Kidney epithelial cell (primary cell): Measurements from ENCODE around the gene RSAD2. TPM values are rescaled to one million over a fixed set of nuclear protein-coding genes. Genes with fewer than 3 reads are reported as not detected.
"Not testable (repeated sequence)": the region's sequence is repeated elsewhere in the genome, so short reads cannot be mapped to it uniquely, and the experiment has no call there.

Source experiments
- DNase-seq: peaks from one replicate; pipeline ENCODE4 v3.0.0-alpha.2; 2010; ENCODE audit warnings: low read depth
- H3K27me3 ChIP-seq: 2 replicates; pipeline ENCODE4 v1.6.0; 2011; ENCODE audit warnings: low read length; ENCODE audit not compliant: control insufficient read depth, insufficient read depth
- H3K36me3 ChIP-seq: 2 replicates; pipeline ENCODE4 v1.5.1; 2011; ENCODE audit warnings: low read length; ENCODE audit not compliant: control insufficient read depth, insufficient read depth
- H3K4me3 ChIP-seq: 2 replicates; pipeline ENCODE4 v1.5.1; 2011; ENCODE audit warnings: low read depth, mild to moderate bottlenecking, control low read depth, low read length
- CTCF ChIP-seq: IDR thresholded peaks from 2 replicates; pipeline ENCODE4 v1.5.1; 2011; ENCODE audit warnings: mild to moderate bottlenecking, moderate library complexity, low read length, control low read depth, inconsistent platforms; ENCODE audit not compliant: insufficient read depth, poor library complexity, severe bottlenecking
- total RNA-seq: library from RNA; depleted of rRNA; stranded (reverse); fragments of >200 nt; gene quantifications from 2 replicates; pipeline ENCODE4 v1.2.3, GENCODE V29; 2015

RSAD2 gene
- total RNA-seq, 1 donor from 2014 or later = 3.6 TPM

- Histone ChIP-seq H3K36me3 (no peaks in the 10 kb centered on the region), H3K4me3 (no peak overlapping the region), H3K27me3 (no peaks in the 10 kb centered on the region)
- no peak for DNase-seq
- no peak for TF ChIP-seq CTCF
Measured at GRCh38 chr2:6893876-6894482, 16.4 kb downstream of the RSAD2 start.

GRCh38 chr2:6896930-6897759, 19.6 kb downstream of the RSAD2 start:
- Histone ChIP-seq H3K27me3 (no peaks in the 10 kb centered on the region), H3K36me3 (no peaks in the 10 kb centered on the region), H3K4me3 (no peak overlapping the region)
- TF ChIP-seq CTCF = peak; percentile 56
- no peak for DNase-seq

GRCh38 chr2:6902581-6902980, 25.0 kb downstream of the RSAD2 start:
- H3K27me3 ChIP-seq, H3K36me3 ChIP-seq, H3K4me3 ChIP-seq, DNase-seq: not testable (repeated sequence)

- H3K27me3 ChIP-seq = no peaks in the 10 kb centered on the region
- TF ChIP-seq CTCF = no peak
- DNase-seq = no peak
- H3K4me3 ChIP-seq = no peak overlapping the region
- no peaks in the 10 kb centered on the region for H3K36me3 ChIP-seq
Measured at GRCh38 chr2:6905668-6906067, 28.1 kb downstream of the RSAD2 start.

- Histone ChIP-seq H3K27me3 (no peaks in the 10 kb centered on the region), H3K4me3 (no peak overlapping the region), H3K36me3 (no peaks in the 10 kb centered on the region)
- TF ChIP-seq CTCF = no peak
- no peak for DNase-seq
Measured at GRCh38 chr2:6906165-6906741, 28.7 kb downstream of the RSAD2 start.

GRCh38 chr2:6908291-6908690, 30.7 kb downstream of the RSAD2 start:
- no peak for TF ChIP-seq CTCF
- DNase-seq = no peak
- Histone ChIP-seq H3K4me3 (no peak overlapping the region), H3K27me3 (no peaks in the 10 kb centered on the region), H3K36me3 (no peaks in the 10 kb centered on the region)
